HEK293 (cell line): ENCODE measurements around the gene EIF4E.
"Not testable (repeated sequence)": the region's sequence is repeated elsewhere in the genome, so short reads cannot be mapped to it uniquely, and the experiment has no call there.

ENCODE experiments used
- CTCF ChIA-PET: fragments of 350-600 bp; formaldehyde crosslinking; extraction: SDS; loops from one replicate; lab custom pipeline; 2021; ENCODE audit warnings: antibody characterized with exemption; lab: Yijun Ruan, JAX
- POLR2A ChIA-PET: fragments of 300-600 bp; formaldehyde crosslinking; extraction: SDS; loops from one replicate; lab custom pipeline; 2020; ENCODE audit warnings: antibody characterized with exemption, inconsistent platforms; lab: Yijun Ruan, JAX
- H3K27ac ChIP-seq: fragments of 200-500 bp; sonication (Bioruptor generic); 2 replicates; pipeline ENCODE4 v1.5.1; 2014; ENCODE audit warnings: low read depth, low read length, control low read depth, inconsistent platforms; ENCODE audit errors: extremely low read depth
- H3K36me3 ChIP-seq, 2 experiments: fragments of 200-500 bp in 1 of 2; sonication (Bioruptor generic) in 1 of 2; 1 replicate in 1 of 2; 2 replicates in 1 of 2; pipeline ENCODE4 v1.5.1; 2014 to 2017; ENCODE audit warnings: inconsistent platforms in 2 of 2, low read length in 2 of 2; ENCODE audit not compliant: control insufficient read depth in 2 of 2, insufficient read depth in 1 of 2
- H3K4me1 ChIP-seq: fragments of 200-500 bp; sonication (Bioruptor generic); 2 replicates; pipeline ENCODE4 v1.5.1; 2014; ENCODE audit warnings: mild to moderate bottlenecking, low read length, inconsistent platforms; ENCODE audit not compliant: control insufficient read depth, insufficient read depth
- H3K4me3 ChIP-seq: 2 replicates; pipeline ENCODE4 v1.5.1; 2011; ENCODE audit warnings: low read depth, mild to moderate bottlenecking, control low read depth, low read length, moderate library complexity
- H3K9me3 ChIP-seq: fragments of 200-500 bp; sonication (Bioruptor generic); 2 replicates; pipeline ENCODE4 v1.5.1; 2014; ENCODE audit warnings: low read depth, low read length, inconsistent platforms; ENCODE audit not compliant: control insufficient read depth, insufficient read depth
- HIC1 ChIP-seq: fragments of 450-650 bp; formaldehyde crosslinking; IDR thresholded peaks from 2 replicates; pipeline ENCODE4 v1.5.1; 2016; ENCODE audit warnings: missing biosample characterization, missing genetic modification characterization
- MYNN ChIP-seq: fragments of 450-650 bp; formaldehyde crosslinking; IDR thresholded peaks from 2 replicates; pipeline ENCODE4 v1.5.1; 2016; ENCODE audit warnings: missing biosample characterization, missing genetic modification characterization, borderline replicate concordance
- ZBTB17 ChIP-seq: fragments of 450-650 bp; formaldehyde crosslinking; IDR thresholded peaks from 2 replicates; pipeline ENCODE4 v1.5.1; 2016; ENCODE audit warnings: missing biosample characterization, missing genetic modification characterization
- ZBTB44 ChIP-seq: fragments of 450-650 bp; IDR thresholded peaks from 2 replicates; pipeline ENCODE4 v1.5.1; 2018; ENCODE audit warnings: missing biosample characterization, mild to moderate bottlenecking, missing genetic modification characterization
- ZNF121 ChIP-seq: fragments of 450-650 bp; formaldehyde crosslinking; IDR thresholded peaks from 2 replicates; pipeline ENCODE4 v1.5.1; 2016; ENCODE audit warnings: missing biosample characterization, missing genetic modification characterization
- ZNF239 ChIP-seq: fragments of 450-650 bp; formaldehyde crosslinking; IDR thresholded peaks from 2 replicates; pipeline ENCODE4 v1.5.1; 2016; ENCODE audit warnings: missing biosample characterization, missing genetic modification characterization
- ZNF354C ChIP-seq: fragments of 450-650 bp; formaldehyde crosslinking; IDR thresholded peaks from 2 replicates; pipeline ENCODE4 v1.5.1; 2016; ENCODE audit warnings: missing biosample characterization, missing genetic modification characterization, low read depth, borderline replicate concordance
- ZNF391 ChIP-seq: fragments of 450-650 bp; formaldehyde crosslinking; IDR thresholded peaks from 2 replicates; pipeline ENCODE4 v1.5.1; 2016; ENCODE audit warnings: low read depth, missing biosample characterization, missing genetic modification characterization, borderline replicate concordance
- ZNF416 ChIP-seq: fragments of 450-650 bp; formaldehyde crosslinking; IDR thresholded peaks from 2 replicates; pipeline ENCODE4 v1.5.1; 2016; ENCODE audit warnings: missing biosample characterization, missing genetic modification characterization
- ZNF449 ChIP-seq: fragments of 450-650 bp; formaldehyde crosslinking; IDR thresholded peaks from 2 replicates; pipeline ENCODE4 v1.5.1; 2017; ENCODE audit warnings: missing biosample characterization, mild to moderate bottlenecking, missing genetic modification characterization, moderate library complexity
- ZNF501 ChIP-seq: fragments of 450-650 bp; formaldehyde crosslinking; IDR thresholded peaks from 2 replicates; pipeline ENCODE4 v1.5.1; 2016; ENCODE audit warnings: missing biosample characterization, missing genetic modification characterization
- ZNF513 ChIP-seq: fragments of 450-650 bp; IDR thresholded peaks from 2 replicates; pipeline ENCODE4 v1.5.1; 2018; ENCODE audit warnings: missing biosample characterization, missing genetic modification characterization
- ZNF658 ChIP-seq: fragments of 450-650 bp; formaldehyde crosslinking; IDR thresholded peaks from 2 replicates; pipeline ENCODE4; 2016; ENCODE audit warnings: missing biosample characterization, missing genetic modification characterization
- ZNF747 ChIP-seq: fragments of 450-650 bp; formaldehyde crosslinking; IDR thresholded peaks from 2 replicates; pipeline ENCODE4 v1.5.1; 2016; ENCODE audit warnings: missing biosample characterization, missing genetic modification characterization

EIF4E gene

GRCh38 chr4:98886382-98886781 is 42.6 kb downstream of the EIF4E start:
- CTCF ChIA-PET = interaction anchor here (0.6 kb wide), 1 partner anchor 279 kb away, joined by 3 read pairs; no protein-coding TSS in a partner anchor
- POLR2A ChIA-PET, H3K27ac ChIP-seq, H3K9me3 ChIP-seq, H3K4me1 ChIP-seq, H3K4me3 ChIP-seq: not testable (repeated sequence)
- H3K36me3 ChIP-seq = peaks cover 31 to 74% of the 10 kb centered on the region in 2 experiments
- peak; percentile 80 for TF ChIP-seq ZNF121 (tag by site-specific recombination)

GRCh38 chr4:98880884-98881283 is 48.0 kb downstream of the EIF4E start:
- POLR2A ChIA-PET, H3K27ac ChIP-seq, H3K4me1 ChIP-seq, H3K4me3 ChIP-seq, H3K9me3 ChIP-seq: not testable (repeated sequence)
- CTCF ChIA-PET = interaction anchor here (0.7 kb wide), 1 partner anchor 43 kb away, joined by 3 read pairs; no protein-coding TSS in a partner anchor
- H3K36me3 ChIP-seq = peaks cover 16 to 55% of the 10 kb centered on the region in 2 experiments; a peak in 2 of 3 replicates

GRCh38 chr4:98879515-98879914 is 49.4 kb downstream of the EIF4E start:
- no peak overlapping the region for H3K27ac ChIP-seq
- peaks cover 11 to 43% of the 10 kb centered on the region in 2 experiments; a peak in 2 of 3 replicates for H3K36me3 ChIP-seq
- TF ChIP-seq MYNN (tag by site-specific recombination) (no peak), ZNF747 (tag by site-specific recombination) (no peak), ZBTB17 (tag by site-specific recombination) (no peak), ZNF354C (tag by site-specific recombination) (no peak), ZNF449 (tag by site-specific recombination) (no peak), ZNF239 (tag by site-specific recombination) (no peak)
- H3K4me1 ChIP-seq = no peaks in the 10 kb centered on the region
- no peaks in the 10 kb centered on the region for H3K9me3 ChIP-seq
- H3K4me3 ChIP-seq = no peak overlapping the region
- CTCF ChIA-PET = no interaction called here
- POLR2A ChIA-PET = no interaction called here

- Histone ChIP-seq H3K4me3 (no peak overlapping the region), H3K9me3 (no peaks in the 10 kb centered on the region), H3K4me1 (no peaks in the 10 kb centered on the region), H3K36me3 (peaks cover 0 to 6% of the 10 kb centered on the region in 2 experiments; a peak in 1 of 3 replicates), H3K27ac (no peak overlapping the region)
- POLR2A ChIA-PET = no interaction called here
- no peak for TF ChIP-seq ZNF416
- TF ChIP-seq ZNF658 (tag by site-specific recombination) = no peak
- TF ChIP-seq HIC1 (tag by site-specific recombination) = no peak
- TF ChIP-seq ZNF391 (tag by site-specific recombination) = no peak
- TF ChIP-seq ZNF501 = no peak
- no peak for TF ChIP-seq ZBTB44
- no peak for TF ChIP-seq ZNF513 (tag by site-specific recombination)
- CTCF ChIA-PET = no interaction called here
Measured at GRCh38 chr4:98873059-98873458, 55.9 kb downstream of the EIF4E start.
